Esophagus muscularis mucosa (tissue), 4 donors: ENCODE measurements around the gene CENPT. TPM values are rescaled to one million over a fixed set of nuclear protein-coding genes. Genes with fewer than 3 reads are reported as not detected.

Source experiments
- DNase-seq: peaks from one replicate; pipeline ENCODE4 v3.0.0-alpha.2; 2017; ENCODE audit errors: extremely low spot score
- H3K27ac ChIP-seq, 4 donors: fragments of 200-600 bp; sonication (generic); replicated peaks in 1 of 4; 1 replicate in 3 of 4; 2 replicates in 1 of 4; pipeline ENCODE4 v1.5.1; 2016 to 2019; ENCODE audit warnings: mild to moderate bottlenecking in 1 of 4
- H3K27me3 ChIP-seq, 4 donors: fragments of 200-600 bp; sonication (generic); one replicate each; pipeline versions ENCODE4 v1.5.1 to v1.6.0; 2016 to 2019
- H3K36me3 ChIP-seq, 4 donors: fragments of 200-600 bp; sonication (generic); one replicate each; pipeline ENCODE4 v1.5.1; 2016 to 2019
- H3K4me1 ChIP-seq, 4 donors: fragments of 200-600 bp; sonication (generic); one replicate each; pipeline ENCODE4 v1.5.1; 2016 to 2019
- H3K4me3 ChIP-seq, 4 donors: fragments of 200-600 bp; sonication (generic); 1 replicate in 2 of 4; 2 replicates in 2 of 4; pipeline ENCODE4 v1.5.1; 2016 to 2019; ENCODE audit warnings: mild to moderate bottlenecking in 4 of 4, moderate library complexity in 1 of 4
- H3K9me3 ChIP-seq, 4 donors: fragments of 200-600 bp; sonication (generic); 1 replicate in 3 of 4; 2 replicates in 1 of 4; pipeline ENCODE4 v1.5.1; 2016 to 2019
- EP300 ChIP-seq: sonication (generic); formaldehyde crosslinking; IDR thresholded peaks from one replicate; pipeline ENCODE4 v1.6.1; 2017; ENCODE audit warnings: antibody characterized with exemption
- POLR2A ChIP-seq: fragments of 450-650 bp; IDR thresholded peaks from one replicate; pipeline ENCODE4 v1.6.1; 2017; ENCODE audit warnings: antibody characterized with exemption, moderate library complexity, mild to moderate bottlenecking, low read depth
- POLR2AphosphoS5 ChIP-seq, 2 donors: sonication (generic); formaldehyde crosslinking; IDR thresholded peaks; one replicate each; pipeline ENCODE4 v1.6.1; 2017; ENCODE audit warnings: antibody characterized with exemption in 2 of 2
- WGBS: methylation state at CpG from one replicate; pipeline ENCODE4 v1.1.5; 2018; 5-methylcytosine and 5-hydroxymethylcytosine counted together
- intact Hi-C: fragments of 100-400 bp; cut with DNase I; formaldehyde crosslinking; loops from one replicate; pipeline ENCODE4 v1.15.1; 2023
- total RNA-seq, 4 donors: library from RNA; depleted of rRNA; stranded (reverse); fragments of >200 nt; gene quantifications; one replicate each; pipeline versions ENCODE4 v1.1.0 to v1.2.1, GENCODE V29; 2016
- TF ChIP-seq, protein P1 (sequence below), 3 experiments: fragments of 200-600 bp in 2 of 3; fragments of 450-650 bp in 1 of 3; sonication (generic) in 2 of 3; IDR thresholded peaks; one replicate each; pipeline ENCODE4 v1.5.1; 2017 to 2019; ENCODE audit warnings: antibody characterized with exemption in 3 of 3, mild to moderate bottlenecking in 2 of 3, moderate library complexity in 1 of 3

CENPT gene
- total RNA-seq, 4 donors from 2014 or later, result 30.3 to 50.7 (median 33.2) TPM

- TF ChIP-seq POLR2AphosphoS5 (IDR thresholded peaks at IDR 0.05), result no peak
- no peak for TF ChIP-seq EP300
- TF ChIP-seq, protein P1, sequence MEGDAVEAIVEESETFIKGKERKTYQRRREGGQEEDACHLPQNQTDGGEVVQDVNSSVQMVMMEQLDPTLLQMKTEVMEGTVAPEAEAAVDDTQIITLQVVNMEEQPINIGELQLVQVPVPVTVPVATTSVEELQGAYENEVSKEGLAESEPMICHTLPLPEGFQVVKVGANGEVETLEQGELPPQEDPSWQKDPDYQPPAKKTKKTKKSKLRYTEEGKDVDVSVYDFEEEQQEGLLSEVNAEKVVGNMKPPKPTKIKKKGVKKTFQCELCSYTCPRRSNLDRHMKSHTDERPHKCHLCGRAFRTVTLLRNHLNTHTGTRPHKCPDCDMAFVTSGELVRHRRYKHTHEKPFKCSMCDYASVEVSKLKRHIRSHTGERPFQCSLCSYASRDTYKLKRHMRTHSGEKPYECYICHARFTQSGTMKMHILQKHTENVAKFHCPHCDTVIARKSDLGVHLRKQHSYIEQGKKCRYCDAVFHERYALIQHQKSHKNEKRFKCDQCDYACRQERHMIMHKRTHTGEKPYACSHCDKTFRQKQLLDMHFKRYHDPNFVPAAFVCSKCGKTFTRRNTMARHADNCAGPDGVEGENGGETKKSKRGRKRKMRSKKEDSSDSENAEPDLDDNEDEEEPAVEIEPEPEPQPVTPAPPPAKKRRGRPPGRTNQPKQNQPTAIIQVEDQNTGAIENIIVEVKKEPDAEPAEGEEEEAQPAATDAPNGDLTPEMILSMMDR (IDR thresholded peaks at IDR 0.05), result no peak
- TF ChIP-seq POLR2A, result no peak
- DNase-seq, result no peak
Observed at GRCh38 chr16:67805718-67806427, 41.6 kb downstream of the CENPT start.

DNA sequence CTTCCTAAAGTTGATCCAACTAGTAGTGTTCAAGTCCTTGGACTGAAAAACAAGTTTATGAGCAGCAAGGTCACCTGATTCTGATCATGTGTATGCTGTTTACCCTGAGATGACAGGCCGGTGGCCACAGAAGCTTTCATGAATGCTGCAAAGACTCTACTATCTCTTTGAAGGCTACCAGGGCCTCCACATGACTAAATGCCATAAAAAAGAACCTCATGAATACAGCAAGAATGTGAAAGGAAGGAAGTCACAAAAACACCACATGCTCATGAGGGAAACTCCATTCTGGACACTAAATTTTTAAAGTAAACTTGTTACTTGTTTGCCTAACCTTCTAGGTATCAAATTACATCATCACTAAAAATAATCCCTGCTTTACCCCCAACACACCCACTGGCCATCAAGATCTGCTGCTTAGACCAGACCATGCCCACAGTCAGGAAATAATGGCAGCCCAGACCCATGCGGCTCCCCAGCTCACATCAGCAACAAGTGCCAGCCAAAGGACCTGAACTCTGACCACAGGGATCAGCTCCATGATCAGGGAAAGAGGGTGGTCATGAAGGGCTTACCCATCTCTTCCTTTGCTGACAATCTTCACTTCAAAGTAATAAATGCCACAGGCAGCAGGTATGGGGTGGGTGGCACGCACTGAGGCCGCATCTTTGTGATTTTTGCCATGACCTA, 42.5 kb downstream of the CENPT start:
- peak overlapping the region; percentile 70 to 100 (median 94) for H3K4me3 ChIP-seq
- H3K4me1 ChIP-seq, result peaks cover 32 to 61% (median 39%) of the 10 kb centered on the region in 4 donors

More at GRCh38 chr16:67805718-67806427, 41.6 kb downstream of the CENPT start:
- Histone ChIP-seq H3K9me3 (no peaks in the 10 kb centered on the region), H3K36me3 (peaks cover 0 to 28% (median 25%) of the 10 kb centered on the region in 4 donors), H3K27ac (peak overlapping the region; percentile 82 to 92 (median 89)), H3K4me1 (peaks cover 25 to 52% (median 31%) of the 10 kb centered on the region in 4 donors), H3K27me3 (no peaks in the 10 kb centered on the region), H3K4me3 (peak overlapping the region; percentile 70 to 100 (median 94))
- 0% methylated on average over 26 of the region's 26 CpGs for WGBS
- intact Hi-C loops, result loop anchor here (5.0 kb wide), 1 partner anchor 144 kb away; the partner anchor contains the start of genes ACD and PARD6A

GRCh38 chr16:67803894-67804293, 43.6 kb downstream of the CENPT start:
- DNase-seq, result no peak
- 83% methylated on average over 3 of the region's 3 CpGs for WGBS
- H3K9me3 ChIP-seq, result no peaks in the 10 kb centered on the region
- intact Hi-C loops, result no loop called here
- no peak overlapping the region for H3K4me3 ChIP-seq
- no peaks in the 10 kb centered on the region for H3K27me3 ChIP-seq
- peaks cover 34 to 68% (median 42%) of the 10 kb centered on the region in 4 donors for H3K4me1 ChIP-seq
- TF ChIP-seq EP300 (no peak), POLR2A (no peak), POLR2AphosphoS5 (IDR thresholded peaks at IDR 0.05) (no peak)
- TF ChIP-seq, protein P1 (IDR thresholded peaks at IDR 0.05), result no peak
- H3K36me3 ChIP-seq, result peaks cover 0 to 46% (median 36%) of the 10 kb centered on the region in 4 donors
- H3K27ac ChIP-seq, result no peak overlapping the region

More for the DNA sequence above, 42.5 kb downstream of the CENPT start:
- no peak for DNase-seq
- TF ChIP-seq EP300, result no peak
- TF ChIP-seq POLR2A, result no peak
- TF ChIP-seq, protein P1 (IDR thresholded peaks at IDR 0.05), result no peak
- 92% methylated on average over 4 of the region's 4 CpGs for WGBS
- Histone ChIP-seq H3K27me3 (no peaks in the 10 kb centered on the region), H3K27ac (peak overlapping the region in 1 of 4 donors; percentile 86), H3K9me3 (no peaks in the 10 kb centered on the region), H3K36me3 (peaks cover 0 to 36% (median 29%) of the 10 kb centered on the region in 4 donors)
- intact Hi-C loops, result loop anchor here (5.0 kb wide), 1 partner anchor 143 kb away; the partner anchor contains the start of genes ACD and PARD6A

- TF ChIP-seq, protein P1 (IDR thresholded peaks at IDR 0.05), result no peak
- TF ChIP-seq EP300 (no peak), POLR2A (no peak), POLR2AphosphoS5 (IDR thresholded peaks at IDR 0.05) (no peak)
- DNase-seq, result no peak
- Histone ChIP-seq H3K27me3 (no peaks in the 10 kb centered on the region), H3K36me3 (peaks cover 0 to 63% (median 45%) of the 10 kb centered on the region in 4 donors), H3K27ac (no peak overlapping the region), H3K4me1 (peaks cover 25 to 60% (median 34%) of the 10 kb centered on the region in 4 donors), H3K9me3 (no peaks in the 10 kb centered on the region), H3K4me3 (no peak overlapping the region)
- 100% methylated on average over 2 of the region's 2 CpGs for WGBS
- intact Hi-C loops, result no loop called here
Observed at GRCh38 chr16:67801883-67802282, 45.6 kb downstream of the CENPT start.
